ENCODE results near the gene PRKCE.

GRCh38 chr2:46042207-46042637 lies 390.7 kb downstream of the PRKCE start:
- TF ChIP-seq CTCF (conservative IDR thresholded peaks at IDR 0.05; ENCODE audit: low read depth, low read length) (no peak), EZH2 (IDR thresholded peaks at IDR 0.05; ENCODE audit: borderline replicate concordance, low read depth, low read length, poor library complexity, severe bottlenecking) (no peak)
